Measurements from ENCODE around the gene TLR8. TPM values are rescaled to one million over a fixed set of nuclear protein-coding genes. Genes with fewer than 3 reads are reported as not detected.

TLR8 gene
- total and polyA plus RNA-seq, 2 experiments from 2014 or later = not detected

DNA sequence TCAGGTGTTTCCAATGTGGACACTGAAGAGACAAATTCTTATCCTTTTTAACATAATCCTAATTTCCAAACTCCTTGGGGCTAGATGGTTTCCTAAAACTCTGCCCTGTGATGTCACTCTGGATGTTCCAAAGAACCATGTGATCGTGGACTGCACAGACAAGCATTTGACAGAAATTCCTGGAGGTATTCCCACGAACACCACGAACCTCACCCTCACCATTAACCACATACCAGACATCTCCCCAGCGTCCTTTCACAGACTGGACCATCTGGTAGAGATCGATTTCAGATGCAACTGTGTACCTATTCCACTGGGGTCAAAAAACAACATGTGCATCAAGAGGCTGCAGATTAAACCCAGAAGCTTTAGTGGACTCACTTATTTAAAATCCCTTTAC, 20.9 kb upstream of the TLR8 start:
- H3K79me2 ChIP-seq (replicated peaks; ENCODE audit: insufficient read depth) = no peaks in the 10 kb centered on the region
- H3K36me3 ChIP-seq (ENCODE audit: insufficient read depth) = no peaks in the 10 kb centered on the region
- H3K4me1 ChIP-seq (ENCODE audit: insufficient read depth) = no peaks in the 10 kb centered on the region
- no peaks in the 10 kb centered on the region for H3K9me3 Mint-ChIP-seq
- ATAC-seq (no peak), DNase-seq (ENCODE audit: low spot score) (no peak)
- no peak overlapping the region for H2AFZ ChIP-seq
- no peak overlapping the region for H3K27ac ChIP-seq (ENCODE audit: low read depth)
- no peaks in the 10 kb centered on the region for H3K4me1 Mint-ChIP-seq
- no peaks in the 10 kb centered on the region for H3K27me3 Mint-ChIP-seq (ENCODE audit: insufficient read depth, low read depth, poor library complexity)
- no peak overlapping the region for H3K27ac Mint-ChIP-seq
- H3F3A ChIP-seq (replicated peaks; ENCODE audit: low read depth) = no peaks in the 10 kb centered on the region
- no peak overlapping the region for H3K4me2 ChIP-seq
- H3K4me3 Mint-ChIP-seq = no peak overlapping the region
- no peaks in the 10 kb centered on the region for H3K9me2 ChIP-seq (ENCODE audit: insufficient read depth)
- no peaks in the 10 kb centered on the region for H3K36me3 Mint-ChIP-seq (ENCODE audit: low read depth)
- no peak overlapping the region for H3K4me3 ChIP-seq
- H4K20me1 ChIP-seq (replicated peaks; ENCODE audit: insufficient read depth) = no peaks in the 10 kb centered on the region
- TF ChIP-seq, protein P1, sequence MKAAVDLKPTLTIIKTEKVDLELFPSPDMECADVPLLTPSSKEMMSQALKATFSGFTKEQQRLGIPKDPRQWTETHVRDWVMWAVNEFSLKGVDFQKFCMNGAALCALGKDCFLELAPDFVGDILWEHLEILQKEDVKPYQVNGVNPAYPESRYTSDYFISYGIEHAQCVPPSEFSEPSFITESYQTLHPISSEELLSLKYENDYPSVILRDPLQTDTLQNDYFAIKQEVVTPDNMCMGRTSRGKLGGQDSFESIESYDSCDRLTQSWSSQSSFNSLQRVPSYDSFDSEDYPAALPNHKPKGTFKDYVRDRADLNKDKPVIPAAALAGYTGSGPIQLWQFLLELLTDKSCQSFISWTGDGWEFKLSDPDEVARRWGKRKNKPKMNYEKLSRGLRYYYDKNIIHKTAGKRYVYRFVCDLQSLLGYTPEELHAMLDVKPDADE (IDR thresholded peaks at IDR 0.05) = no peak
- TF ChIP-seq, protein P2, sequence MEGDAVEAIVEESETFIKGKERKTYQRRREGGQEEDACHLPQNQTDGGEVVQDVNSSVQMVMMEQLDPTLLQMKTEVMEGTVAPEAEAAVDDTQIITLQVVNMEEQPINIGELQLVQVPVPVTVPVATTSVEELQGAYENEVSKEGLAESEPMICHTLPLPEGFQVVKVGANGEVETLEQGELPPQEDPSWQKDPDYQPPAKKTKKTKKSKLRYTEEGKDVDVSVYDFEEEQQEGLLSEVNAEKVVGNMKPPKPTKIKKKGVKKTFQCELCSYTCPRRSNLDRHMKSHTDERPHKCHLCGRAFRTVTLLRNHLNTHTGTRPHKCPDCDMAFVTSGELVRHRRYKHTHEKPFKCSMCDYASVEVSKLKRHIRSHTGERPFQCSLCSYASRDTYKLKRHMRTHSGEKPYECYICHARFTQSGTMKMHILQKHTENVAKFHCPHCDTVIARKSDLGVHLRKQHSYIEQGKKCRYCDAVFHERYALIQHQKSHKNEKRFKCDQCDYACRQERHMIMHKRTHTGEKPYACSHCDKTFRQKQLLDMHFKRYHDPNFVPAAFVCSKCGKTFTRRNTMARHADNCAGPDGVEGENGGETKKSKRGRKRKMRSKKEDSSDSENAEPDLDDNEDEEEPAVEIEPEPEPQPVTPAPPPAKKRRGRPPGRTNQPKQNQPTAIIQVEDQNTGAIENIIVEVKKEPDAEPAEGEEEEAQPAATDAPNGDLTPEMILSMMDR (conservative IDR thresholded peaks at IDR 0.05; ENCODE audit: low read depth in 2 of 2) = no peak
- TF ChIP-seq NANOG (IDR thresholded peaks at IDR 0.05; ENCODE audit: borderline replicate concordance) (no peak), POLR2AphosphoS5 (IDR thresholded peaks at IDR 0.05; ENCODE audit: low read depth) (no peak), EZH2phosphoT487 (IDR thresholded peaks at IDR 0.05; ENCODE audit: unreplicated experiment) (no peak)
- TF ChIP-seq, protein P3, sequence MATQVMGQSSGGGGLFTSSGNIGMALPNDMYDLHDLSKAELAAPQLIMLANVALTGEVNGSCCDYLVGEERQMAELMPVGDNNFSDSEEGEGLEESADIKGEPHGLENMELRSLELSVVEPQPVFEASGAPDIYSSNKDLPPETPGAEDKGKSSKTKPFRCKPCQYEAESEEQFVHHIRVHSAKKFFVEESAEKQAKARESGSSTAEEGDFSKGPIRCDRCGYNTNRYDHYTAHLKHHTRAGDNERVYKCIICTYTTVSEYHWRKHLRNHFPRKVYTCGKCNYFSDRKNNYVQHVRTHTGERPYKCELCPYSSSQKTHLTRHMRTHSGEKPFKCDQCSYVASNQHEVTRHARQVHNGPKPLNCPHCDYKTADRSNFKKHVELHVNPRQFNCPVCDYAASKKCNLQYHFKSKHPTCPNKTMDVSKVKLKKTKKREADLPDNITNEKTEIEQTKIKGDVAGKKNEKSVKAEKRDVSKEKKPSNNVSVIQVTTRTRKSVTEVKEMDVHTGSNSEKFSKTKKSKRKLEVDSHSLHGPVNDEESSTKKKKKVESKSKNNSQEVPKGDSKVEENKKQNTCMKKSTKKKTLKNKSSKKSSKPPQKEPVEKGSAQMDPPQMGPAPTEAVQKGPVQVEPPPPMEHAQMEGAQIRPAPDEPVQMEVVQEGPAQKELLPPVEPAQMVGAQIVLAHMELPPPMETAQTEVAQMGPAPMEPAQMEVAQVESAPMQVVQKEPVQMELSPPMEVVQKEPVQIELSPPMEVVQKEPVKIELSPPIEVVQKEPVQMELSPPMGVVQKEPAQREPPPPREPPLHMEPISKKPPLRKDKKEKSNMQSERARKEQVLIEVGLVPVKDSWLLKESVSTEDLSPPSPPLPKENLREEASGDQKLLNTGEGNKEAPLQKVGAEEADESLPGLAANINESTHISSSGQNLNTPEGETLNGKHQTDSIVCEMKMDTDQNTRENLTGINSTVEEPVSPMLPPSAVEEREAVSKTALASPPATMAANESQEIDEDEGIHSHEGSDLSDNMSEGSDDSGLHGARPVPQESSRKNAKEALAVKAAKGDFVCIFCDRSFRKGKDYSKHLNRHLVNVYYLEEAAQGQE (IDR thresholded peaks at IDR 0.05; ENCODE audit: unreplicated experiment) = no peak
- TF ChIP-seq, protein P4, sequence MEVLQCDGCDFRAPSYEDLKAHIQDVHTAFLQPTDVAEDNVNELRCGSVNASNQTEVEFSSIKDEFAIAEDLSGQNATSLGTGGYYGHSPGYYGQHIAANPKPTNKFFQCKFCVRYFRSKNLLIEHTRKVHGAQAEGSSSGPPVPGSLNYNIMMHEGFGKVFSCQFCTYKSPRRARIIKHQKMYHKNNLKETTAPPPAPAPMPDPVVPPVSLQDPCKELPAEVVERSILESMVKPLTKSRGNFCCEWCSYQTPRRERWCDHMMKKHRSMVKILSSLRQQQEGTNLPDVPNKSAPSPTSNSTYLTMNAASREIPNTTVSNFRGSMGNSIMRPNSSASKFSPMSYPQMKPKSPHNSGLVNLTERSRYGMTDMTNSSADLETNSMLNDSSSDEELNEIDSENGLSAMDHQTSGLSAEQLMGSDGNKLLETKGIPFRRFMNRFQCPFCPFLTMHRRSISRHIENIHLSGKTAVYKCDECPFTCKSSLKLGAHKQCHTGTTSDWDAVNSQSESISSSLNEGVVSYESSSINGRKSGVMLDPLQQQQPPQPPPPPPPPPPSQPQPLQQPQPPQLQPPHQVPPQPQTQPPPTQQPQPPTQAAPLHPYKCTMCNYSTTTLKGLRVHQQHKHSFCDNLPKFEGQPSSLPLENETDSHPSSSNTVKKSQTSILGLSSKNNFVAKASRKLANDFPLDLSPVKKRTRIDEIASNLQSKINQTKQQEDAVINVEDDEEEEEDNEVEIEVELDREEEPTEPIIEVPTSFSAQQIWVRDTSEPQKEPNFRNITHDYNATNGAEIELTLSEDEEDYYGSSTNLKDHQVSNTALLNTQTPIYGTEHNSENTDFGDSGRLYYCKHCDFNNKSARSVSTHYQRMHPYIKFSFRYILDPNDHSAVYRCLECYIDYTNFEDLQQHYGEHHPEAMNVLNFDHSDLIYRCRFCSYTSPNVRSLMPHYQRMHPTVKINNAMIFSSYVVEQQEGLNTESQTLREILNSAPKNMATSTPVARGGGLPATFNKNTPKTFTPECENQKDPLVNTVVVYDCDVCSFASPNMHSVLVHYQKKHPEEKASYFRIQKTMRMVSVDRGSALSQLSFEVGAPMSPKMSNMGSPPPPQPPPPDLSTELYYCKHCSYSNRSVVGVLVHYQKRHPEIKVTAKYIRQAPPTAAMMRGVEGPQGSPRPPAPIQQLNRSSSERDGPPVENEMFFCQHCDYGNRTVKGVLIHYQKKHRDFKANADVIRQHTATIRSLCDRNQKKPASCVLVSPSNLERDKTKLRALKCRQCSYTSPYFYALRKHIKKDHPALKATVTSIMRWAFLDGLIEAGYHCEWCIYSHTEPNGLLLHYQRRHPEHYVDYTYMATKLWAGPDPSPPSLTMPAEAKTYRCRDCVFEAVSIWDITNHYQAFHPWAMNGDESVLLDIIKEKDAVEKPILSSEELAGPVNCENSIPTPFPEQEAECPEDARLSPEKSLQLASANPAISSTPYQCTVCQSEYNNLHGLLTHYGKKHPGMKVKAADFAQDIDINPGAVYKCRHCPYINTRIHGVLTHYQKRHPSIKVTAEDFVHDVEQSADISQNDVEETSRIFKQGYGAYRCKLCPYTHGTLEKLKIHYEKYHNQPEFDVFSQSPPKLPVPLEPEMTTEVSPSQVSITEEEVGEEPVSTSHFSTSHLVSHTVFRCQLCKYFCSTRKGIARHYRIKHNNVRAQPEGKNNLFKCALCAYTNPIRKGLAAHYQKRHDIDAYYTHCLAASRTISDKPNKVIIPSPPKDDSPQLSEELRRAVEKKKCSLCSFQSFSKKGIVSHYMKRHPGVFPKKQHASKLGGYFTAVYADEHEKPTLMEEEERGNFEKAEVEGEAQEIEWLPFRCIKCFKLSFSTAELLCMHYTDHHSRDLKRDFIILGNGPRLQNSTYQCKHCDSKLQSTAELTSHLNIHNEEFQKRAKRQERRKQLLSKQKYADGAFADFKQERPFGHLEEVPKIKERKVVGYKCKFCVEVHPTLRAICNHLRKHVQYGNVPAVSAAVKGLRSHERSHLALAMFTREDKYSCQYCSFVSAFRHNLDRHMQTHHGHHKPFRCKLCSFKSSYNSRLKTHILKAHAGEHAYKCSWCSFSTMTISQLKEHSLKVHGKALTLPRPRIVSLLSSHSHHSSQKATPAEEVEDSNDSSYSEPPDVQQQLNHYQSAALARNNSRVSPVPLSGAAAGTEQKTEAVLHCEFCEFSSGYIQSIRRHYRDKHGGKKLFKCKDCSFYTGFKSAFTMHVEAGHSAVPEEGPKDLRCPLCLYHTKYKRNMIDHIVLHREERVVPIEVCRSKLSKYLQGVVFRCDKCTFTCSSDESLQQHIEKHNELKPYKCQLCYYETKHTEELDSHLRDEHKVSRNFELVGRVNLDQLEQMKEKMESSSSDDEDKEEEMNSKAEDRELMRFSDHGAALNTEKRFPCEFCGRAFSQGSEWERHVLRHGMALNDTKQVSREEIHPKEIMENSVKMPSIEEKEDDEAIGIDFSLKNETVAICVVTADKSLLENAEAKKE (CRISPR knock-in tag; IDR thresholded peaks at IDR 0.05) = no peak
- H3K27me3 ChIP-seq (ENCODE audit: insufficient read depth) = no peaks in the 10 kb centered on the region

All from GM23338 (cell line).